NB4 (cell line): Measurements from ENCODE around the gene BRWD1.
"Not testable (repeated sequence)": the region's sequence is repeated elsewhere in the genome, so short reads cannot be mapped to it uniquely, and the experiment has no call there.

Source experiments
- DNase-seq: peaks from one replicate; pipeline ENCODE4 v3.0.0; 2010; ENCODE audit warnings: low read depth
- H3K4me3 ChIP-seq: one replicate; pipeline ENCODE4 v1.5.1; 2011; ENCODE audit warnings: mild to moderate bottlenecking, low read depth, low read length, moderate library complexity
- MYC ChIP-seq: IDR thresholded peaks from 2 replicates; pipeline ENCODE4 v1.6.1; 2011; ENCODE audit warnings: low read depth, low read length
- POLR2A ChIP-seq: IDR thresholded peaks from 2 replicates; pipeline ENCODE4 v1.6.1; 2011; ENCODE audit warnings: mild to moderate bottlenecking; ENCODE audit not compliant: insufficient read length; ENCODE audit errors: extremely low read depth
- TF ChIP-seq, protein P1 (sequence below): IDR thresholded peaks from one replicate; pipeline ENCODE4 v1.5.1; 2012; ENCODE audit warnings: low read depth, low read length
- TF ChIP-seq, protein P2 (sequence below): IDR thresholded peaks from 2 replicates; pipeline ENCODE4 v1.6.1; 2011; ENCODE audit warnings: low read depth, low read length

Gene BRWD1

DNA sequence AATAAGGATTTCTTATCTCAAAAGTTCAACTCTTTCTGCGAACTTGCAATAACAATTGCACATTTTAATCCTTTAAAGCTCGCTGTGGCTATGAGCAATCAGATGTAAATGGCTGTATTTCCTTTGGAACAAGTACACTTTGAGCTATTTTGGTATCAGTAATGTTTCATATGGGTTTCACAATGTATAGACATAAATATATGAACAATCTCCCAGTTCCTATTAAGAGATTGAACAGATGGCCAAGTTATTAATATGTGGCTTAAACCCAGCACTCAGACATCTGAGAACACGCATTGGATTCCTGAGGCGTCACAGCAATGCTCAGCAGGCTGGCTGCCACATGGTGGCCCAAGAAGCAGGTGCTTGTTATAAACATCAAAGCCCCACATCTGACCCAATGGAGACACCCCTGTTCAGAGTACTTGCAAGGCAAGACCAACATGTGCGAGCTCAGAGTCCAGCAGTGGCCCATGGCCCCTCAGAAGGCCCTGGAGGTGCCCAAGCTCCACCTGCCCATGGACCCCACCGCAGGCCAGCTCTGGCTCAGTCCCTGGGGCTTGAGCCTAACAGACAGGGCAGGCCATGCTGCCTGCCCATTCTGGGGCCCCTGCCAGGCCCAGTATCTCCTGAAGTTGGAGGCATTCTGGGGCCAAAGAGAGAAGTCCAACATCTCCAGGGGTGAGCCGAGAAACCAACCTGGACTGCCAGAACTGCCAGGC is 153.9 kb downstream of the BRWD1 start:
- H3K4me3 ChIP-seq = no peak overlapping the region
- TF ChIP-seq POLR2A (no peak), MYC (no peak)
- TF ChIP-seq, protein P1, sequence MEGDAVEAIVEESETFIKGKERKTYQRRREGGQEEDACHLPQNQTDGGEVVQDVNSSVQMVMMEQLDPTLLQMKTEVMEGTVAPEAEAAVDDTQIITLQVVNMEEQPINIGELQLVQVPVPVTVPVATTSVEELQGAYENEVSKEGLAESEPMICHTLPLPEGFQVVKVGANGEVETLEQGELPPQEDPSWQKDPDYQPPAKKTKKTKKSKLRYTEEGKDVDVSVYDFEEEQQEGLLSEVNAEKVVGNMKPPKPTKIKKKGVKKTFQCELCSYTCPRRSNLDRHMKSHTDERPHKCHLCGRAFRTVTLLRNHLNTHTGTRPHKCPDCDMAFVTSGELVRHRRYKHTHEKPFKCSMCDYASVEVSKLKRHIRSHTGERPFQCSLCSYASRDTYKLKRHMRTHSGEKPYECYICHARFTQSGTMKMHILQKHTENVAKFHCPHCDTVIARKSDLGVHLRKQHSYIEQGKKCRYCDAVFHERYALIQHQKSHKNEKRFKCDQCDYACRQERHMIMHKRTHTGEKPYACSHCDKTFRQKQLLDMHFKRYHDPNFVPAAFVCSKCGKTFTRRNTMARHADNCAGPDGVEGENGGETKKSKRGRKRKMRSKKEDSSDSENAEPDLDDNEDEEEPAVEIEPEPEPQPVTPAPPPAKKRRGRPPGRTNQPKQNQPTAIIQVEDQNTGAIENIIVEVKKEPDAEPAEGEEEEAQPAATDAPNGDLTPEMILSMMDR = no peak
- TF ChIP-seq, protein P2, sequence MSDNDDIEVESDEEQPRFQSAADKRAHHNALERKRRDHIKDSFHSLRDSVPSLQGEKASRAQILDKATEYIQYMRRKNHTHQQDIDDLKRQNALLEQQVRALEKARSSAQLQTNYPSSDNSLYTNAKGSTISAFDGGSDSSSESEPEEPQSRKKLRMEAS = no peak
- DNase-seq = no peak

DNA sequence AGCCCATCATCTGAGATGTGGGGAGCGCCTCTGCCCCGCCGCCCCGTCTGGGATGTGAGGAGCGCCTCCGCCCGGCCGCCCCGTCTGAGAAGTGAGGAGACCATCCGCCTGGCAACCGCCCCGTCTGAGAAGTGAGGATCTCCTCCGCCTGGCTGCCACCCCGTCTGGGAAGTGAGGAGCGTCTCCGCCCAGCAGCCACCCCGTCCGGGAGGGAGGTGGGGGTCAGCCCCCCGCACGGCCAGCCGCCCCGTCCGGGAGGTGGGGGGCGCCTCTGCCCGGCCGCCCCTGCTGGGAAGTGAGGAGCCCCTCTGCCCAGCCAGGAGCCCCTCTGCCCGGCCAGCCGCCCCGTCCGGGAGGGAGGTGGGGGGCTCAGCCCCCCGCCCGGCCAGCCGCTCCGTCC is 156.2 kb downstream of the BRWD1 start:
- not testable (repeated sequence) for H3K4me3 ChIP-seq, DNase-seq

DNA sequence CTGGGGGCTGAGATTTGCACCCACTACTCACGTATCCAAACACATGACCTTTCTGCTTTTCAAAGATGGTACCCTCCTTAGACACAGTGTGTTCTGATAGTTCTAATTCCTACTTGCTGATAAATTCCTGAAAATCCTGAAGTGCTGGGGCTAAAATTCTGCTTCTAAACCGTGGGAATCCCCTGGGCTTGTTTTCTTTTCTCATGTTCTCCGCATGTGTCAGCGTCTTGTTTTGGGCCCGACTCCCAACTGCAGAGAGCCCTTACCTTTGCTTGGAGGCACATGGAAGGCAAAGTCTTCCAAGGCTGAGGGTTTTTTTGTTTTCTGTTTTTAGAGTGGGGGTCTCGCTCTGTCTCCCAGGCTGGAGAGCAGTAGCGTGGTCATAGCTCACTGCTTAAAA is 157.4 kb downstream of the BRWD1 start:
- no peak for TF ChIP-seq MYC
- TF ChIP-seq POLR2A = no peak
- TF ChIP-seq, protein P1 = no peak
- TF ChIP-seq, protein P2 = no peak
- H3K4me3 ChIP-seq = no peak overlapping the region
- no peak for DNase-seq

DNA sequence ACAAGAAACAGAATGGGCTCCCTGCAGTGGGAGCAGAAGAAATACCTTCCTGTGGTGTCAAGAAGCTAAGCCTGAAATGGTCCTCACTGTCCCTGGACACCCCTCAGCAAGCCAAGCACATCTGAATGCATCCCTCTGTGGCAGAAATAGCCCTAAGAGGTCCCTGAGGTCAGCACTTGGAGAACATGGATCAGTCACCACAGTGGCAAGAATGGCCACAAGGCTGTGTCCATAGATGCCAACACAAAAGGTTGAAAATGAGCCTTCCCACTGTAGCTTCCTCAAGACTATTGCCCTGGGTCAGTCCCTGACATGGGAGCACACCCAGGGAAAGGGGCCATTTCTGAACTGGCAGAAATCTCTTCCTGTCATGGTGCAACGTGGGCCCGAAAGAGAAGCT is 157.9 kb downstream of the BRWD1 start:
- TF ChIP-seq MYC = no peak
- TF ChIP-seq, protein P1 = no peak
- TF ChIP-seq, protein P2 = no peak
- no peak for TF ChIP-seq POLR2A
- H3K4me3 ChIP-seq = no peak overlapping the region
- no peak for DNase-seq

DNA sequence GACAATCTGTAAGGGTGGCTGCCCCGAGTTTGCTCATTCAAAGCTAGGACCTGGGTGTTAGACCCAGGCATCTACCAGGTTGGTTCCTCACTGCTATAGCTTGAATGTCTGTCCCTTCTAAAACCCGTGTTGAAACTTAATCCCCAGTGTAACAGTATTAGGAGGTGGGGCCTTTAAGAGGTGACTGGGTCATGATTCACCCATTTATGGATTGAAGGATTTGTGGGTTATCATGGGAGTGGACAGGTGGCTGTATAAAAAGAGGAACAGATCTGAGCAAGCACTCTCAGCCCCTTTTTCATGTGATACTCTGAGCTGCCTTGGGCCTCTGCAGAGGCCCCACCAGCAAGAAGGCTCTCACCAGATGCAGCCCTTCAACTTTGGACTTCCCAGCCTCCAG is 159.6 kb downstream of the BRWD1 start:
- no peak for TF ChIP-seq MYC
- no peak for TF ChIP-seq POLR2A
- TF ChIP-seq, protein P2 = no peak
- TF ChIP-seq, protein P1 = no peak
- H3K4me3 ChIP-seq = no peak overlapping the region
- peak; percentile 38 for DNase-seq

DNA sequence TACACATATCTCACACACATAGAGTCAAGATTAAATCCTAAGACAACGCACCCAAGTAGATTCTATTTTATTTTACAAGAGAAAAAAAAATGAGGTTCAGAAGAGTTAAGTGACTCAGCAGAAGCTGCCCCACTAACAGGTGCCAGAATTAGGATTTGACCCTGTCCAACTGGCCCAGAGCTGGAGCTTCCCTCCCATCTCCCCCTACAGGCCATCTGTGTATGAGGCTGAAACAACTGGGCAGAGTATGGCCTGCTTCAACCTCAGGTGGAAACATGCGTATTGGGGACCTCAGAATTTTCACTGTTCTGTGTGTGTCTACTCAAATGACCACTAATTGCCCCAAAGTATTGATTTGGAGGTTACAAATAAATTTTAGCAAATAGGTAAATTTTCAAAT is 160.1 kb downstream of the BRWD1 start:
- peak; percentile 35 for DNase-seq
- TF ChIP-seq, protein P1 = peak; percentile 58
- TF ChIP-seq POLR2A = no peak
- no peak overlapping the region for H3K4me3 ChIP-seq
